ENCODE results near the gene LDLRAP1. TPM values are rescaled to one million over a fixed set of nuclear protein-coding genes. Genes with fewer than 3 reads are reported as not detected.
A peak's percentile ranks its signal among the peaks of the same experiment; 100 is the strongest.

The LDLRAP1 gene
- total RNA-seq, 1 experiment from 2014 or later: 13.6 TPM

GRCh38 chr1:25524568-25525360, 18.6 kb upstream of the LDLRAP1 start:
- DNase-seq (ENCODE audit: low read depth): no peak

DNA sequence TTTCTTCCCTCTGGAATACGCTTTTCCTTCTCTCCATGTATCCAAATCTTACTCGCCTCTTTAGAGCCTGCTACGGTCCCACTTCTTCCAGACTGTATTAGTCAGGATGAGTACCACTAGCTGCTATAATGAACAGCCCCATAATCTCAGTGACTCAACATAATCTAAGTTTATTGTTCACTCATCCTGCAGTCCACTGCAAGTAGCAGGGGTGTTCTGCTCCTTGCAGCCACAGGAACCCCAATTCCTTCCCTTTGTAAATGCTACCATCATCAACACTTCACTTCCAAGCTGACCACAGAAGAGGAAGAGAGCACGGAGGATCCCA, 18.1 kb upstream of the LDLRAP1 start:
- no peak for DNase-seq (ENCODE audit: low read depth)

- no peak for DNase-seq (ENCODE audit: low read depth)
Measured at GRCh38 chr1:25526753-25527152, 16.7 kb upstream of the LDLRAP1 start.

GRCh38 chr1:25527226-25527846, 16.1 kb upstream of the LDLRAP1 start:
- no peak for DNase-seq (ENCODE audit: low read depth)

DNA sequence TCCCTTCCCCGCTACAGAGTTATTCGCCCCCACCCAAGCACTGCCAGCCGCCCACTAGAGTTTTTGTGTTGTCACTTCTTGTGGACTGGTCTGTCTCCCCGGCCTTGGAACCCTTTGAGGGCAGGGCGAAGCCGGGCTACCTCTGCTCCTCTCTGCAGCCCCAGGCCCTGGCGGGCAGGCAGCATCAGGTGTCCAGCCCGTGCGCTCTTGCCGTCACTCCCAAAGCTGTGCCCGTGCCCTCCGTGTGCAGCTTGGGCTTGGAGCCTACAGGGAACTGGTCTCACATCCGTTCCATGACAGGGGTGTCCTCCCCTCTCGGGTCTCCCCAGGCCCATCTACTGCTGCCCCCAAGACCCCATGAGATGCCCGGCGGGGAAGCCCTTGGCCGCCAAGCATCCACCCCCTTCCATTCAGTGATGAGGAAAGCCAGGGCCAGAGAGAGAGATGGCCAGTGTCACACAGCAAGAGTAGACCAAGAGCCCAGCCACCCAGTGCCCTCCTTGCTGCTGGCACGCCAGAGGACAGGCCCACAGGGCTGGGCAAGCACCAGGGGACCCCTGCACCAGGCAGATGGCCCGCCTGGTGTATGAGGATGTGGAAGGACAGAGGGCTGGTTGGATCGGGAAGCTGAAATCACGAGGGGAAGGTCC, 15.3 kb upstream of the LDLRAP1 start:
- no peak for DNase-seq (ENCODE audit: low read depth)

DNA sequence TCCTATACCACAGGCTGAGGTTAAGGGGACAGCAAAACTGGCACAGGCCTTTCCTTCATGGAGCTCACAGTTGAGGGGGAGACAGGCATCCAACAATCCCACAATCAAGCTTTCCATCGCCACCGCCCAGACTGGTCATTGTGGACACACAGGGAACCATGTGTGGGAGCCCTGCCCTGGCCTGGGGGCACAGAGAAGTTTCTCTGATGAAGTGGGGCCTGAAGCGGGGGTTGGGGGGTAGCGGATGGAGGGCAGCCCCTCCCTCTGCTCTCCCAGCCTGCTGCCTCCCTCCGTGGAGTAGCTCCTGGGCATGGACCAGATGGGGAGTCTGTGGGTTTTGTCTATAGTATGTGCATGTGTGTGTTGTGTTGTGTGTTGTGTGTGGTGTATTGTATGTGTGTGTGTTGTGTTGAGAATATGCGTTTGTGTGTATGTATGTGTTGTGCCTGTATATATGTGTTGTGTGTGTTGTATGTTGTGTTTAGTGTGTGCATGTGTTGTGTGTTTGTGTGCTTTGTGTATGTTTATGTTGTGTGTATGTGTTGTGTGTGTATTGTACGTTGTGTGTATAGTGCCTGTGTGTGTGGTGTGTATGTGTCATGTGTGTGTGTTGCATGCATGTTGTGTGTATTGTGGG, 14.4 kb upstream of the LDLRAP1 start:
- no peak for DNase-seq (ENCODE audit: low read depth)

GRCh38 chr1:25529518-25530185, 13.8 kb upstream of the LDLRAP1 start:
- DNase-seq (ENCODE audit: low read depth): no peak

DNA sequence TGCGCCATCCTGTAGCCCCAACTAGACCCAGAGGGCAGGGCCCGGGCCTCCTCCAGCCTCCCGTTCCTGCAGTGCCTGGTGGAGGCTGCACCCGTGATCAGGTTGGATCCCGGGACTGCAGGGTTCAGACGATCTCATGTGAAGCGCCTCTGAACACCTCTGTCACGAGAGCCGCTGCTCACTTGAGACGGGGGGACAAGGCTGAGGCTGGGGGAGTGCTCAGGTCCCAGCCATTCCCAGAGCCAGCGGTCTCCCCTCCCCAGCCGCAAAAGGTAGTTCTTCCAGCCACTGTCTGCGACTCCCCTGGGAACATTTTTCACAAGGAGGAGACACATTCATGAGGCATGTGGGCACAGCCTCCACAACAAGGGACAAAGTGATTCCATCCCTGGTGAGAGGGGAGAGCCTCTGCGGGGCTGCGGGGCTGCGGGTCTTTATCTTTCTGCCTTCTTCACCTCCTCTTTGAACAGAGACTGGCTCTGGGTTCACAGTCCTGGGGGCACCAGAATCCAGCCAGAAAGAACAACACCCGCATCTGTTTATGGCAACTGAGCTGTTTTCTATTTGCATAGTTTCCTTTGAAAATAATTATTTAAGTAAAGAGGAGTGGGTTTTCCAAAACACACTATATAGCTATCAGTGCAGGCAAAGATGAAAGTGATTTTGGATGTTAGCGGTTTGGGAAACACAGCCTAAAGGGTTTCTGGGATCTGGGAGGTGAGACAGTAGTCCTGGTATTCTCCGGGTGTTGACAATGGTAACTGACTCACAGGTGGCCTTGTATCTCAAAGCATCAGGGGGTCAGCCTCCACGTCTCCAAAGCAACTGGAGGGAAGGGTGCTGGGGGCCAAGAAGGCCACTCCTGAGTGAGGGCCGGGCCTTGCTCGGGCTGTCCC, 13.0 kb upstream of the LDLRAP1 start:
- DNase-seq (ENCODE audit: low read depth): peak; percentile 18

DNA sequence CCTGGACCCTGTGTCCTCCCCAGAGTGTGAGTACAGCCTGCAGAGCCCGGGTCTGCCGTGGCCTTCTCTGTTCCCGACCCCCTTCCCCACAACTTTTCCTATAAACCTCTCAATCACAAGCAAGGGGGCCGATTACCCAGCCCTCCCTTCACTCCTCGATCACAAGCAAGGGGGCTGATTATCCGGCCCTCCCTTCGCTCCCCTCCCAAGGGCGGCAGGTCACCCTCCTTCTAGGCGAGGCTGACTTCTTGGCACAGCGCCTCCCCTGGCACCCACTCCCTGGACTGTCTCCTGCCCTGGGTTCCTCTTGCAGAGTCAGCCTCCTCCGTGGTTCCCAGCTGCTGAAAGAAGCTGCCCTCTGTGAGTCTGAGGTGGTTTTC, 12.3 kb upstream of the LDLRAP1 start:
- no peak for DNase-seq (ENCODE audit: low read depth)

GRCh38 chr1:25532970-25533369, 10.4 kb upstream of the LDLRAP1 start:
- DNase-seq (ENCODE audit: low read depth): no peak

GRCh38 chr1:25533775-25534409, 9.5 kb upstream of the LDLRAP1 start:
- DNase-seq (ENCODE audit: low read depth): no peak

- no peak for DNase-seq (ENCODE audit: low read depth)
Measured at GRCh38 chr1:25534410-25534788, 9.0 kb upstream of the LDLRAP1 start.

DNA sequence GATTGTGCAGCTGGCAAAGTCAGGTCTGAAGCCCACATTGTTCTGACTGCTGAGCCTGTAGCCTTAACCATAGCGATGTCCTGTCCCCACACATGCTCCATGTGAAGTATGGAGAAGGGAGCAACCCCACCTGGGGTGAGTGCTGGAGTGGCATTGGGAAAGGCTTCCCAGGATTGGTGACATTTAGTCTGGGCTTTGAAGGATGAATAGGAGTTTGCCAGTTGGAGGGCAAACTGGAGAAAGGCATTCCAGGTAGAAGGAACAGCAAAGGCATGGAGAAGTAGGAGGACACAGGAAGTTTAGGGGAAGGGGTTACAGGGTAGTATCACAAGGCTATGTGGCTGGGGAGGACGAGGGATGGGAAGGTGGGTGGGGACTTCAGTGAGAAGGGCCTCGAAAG, 7.3 kb upstream of the LDLRAP1 start:
- DNase-seq (ENCODE audit: low read depth): no peak

DNA sequence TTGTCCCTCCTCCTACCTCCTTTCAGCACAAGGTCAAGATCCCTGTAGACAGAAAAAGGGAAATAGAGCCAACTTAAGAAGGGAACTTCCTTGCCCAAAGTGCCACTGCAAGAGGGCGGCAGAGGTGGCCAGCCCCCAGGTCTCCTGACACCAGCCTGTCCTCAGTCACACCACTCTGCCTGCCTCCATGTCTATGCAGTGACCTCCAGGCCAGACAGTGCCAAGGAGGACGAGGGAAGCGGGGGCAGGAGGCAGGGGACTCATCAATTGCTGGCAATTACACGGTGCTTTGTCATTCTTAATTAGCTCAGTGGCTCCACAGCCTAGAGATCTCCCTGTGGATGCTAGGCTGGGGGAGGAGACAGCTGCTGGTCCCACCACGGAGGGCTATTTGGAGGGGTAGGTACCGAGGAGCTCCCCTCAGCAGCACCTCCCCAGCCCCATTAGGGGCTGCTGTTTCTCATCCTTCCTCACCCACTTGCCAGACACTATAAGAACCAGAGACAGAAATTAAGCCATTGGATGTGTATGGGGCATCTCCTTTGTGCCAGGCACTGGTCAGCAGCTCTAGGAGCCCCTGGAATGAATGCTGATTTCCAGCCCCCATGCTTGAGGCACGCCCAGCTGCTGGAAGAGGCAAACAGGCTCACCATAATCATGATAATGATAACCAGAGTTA, 6.1 kb upstream of the LDLRAP1 start:
- no peak for DNase-seq (ENCODE audit: low read depth)

DNA sequence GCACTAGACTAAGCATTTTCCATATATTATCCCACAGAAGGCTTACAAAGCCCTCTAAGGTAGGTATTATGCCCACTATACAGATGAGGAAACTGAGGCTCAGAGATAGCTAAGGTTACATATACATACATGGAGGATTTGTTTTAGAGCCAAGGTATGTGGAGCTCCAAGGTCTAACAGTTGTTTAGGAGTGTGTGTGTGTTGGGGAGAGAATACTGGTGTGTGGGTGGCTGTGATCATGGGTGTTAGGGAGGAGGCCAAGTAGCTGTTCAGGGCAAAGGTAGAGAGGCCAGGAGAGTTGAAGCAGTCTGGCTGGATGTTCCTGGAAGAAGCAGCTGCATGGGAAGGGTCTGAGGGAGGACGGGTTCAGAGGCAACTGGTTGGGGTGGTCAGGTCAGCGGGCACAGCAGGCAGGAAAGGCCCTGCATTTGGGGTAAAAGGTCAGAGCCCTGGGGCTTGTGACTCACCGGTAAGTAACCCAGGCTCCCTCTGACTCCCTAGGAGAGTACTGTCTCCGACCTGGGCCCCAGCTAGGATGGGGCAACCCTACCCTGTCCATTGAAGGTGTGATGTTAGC, 5.1 kb upstream of the LDLRAP1 start:
- peak; percentile 36 for DNase-seq (ENCODE audit: low read depth)

GRCh38 chr1:25540750-25541342, 2.6 kb upstream of the LDLRAP1 start:
- no peak for DNase-seq (ENCODE audit: low read depth)

GRCh38 chr1:25541425-25541824, 2.0 kb upstream of the LDLRAP1 start:
- DNase-seq (ENCODE audit: low read depth): no peak

DNA sequence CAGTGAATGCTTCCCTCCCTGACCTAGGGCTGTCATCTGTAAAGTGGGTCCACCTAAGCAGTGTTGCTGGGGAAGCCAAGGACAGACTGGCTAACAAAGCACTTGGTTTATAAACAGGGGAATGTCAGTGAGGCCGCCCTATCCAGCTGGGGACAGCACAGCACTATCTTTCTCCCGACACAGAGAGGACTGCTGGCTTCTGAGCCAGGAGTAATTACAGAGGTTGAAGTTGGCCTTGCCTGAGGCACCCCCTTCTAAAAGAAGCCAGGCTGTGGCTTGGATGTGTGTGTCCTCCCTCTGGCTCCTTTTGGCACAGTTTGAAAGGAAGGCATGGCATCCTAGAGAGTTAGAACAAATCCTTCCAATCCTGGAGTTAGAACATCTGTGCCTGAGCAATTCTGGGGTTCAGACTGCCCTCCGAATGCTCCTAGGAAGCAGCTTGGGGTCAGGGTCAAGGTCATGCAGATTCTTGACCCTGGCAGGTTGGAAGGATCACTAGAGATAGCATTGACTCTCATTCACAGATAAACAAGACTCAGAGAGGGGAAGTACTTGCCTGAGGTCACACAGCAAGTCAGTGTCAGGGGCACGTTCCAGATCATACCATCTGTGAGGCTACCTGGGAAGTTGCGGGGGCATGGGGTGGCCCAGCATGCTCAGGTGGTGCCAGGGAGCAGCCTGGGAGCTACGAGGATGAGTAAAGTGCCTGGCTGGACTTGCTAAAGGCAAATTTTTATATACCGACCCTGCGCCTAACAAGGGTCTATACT, 1.3 kb upstream of the LDLRAP1 start:
- DNase-seq (ENCODE audit: low read depth): no peak

All from Daoy (cell line).